Testis (tissue), 2 donors: Measurements from ENCODE around the gene ART4.

Source experiments
- CTCF ChIP-seq, 3 experiments: fragments of 450-650 bp in 2 of 3; fragments of 200-600 bp in 1 of 3; sonication (generic) in 1 of 3; IDR thresholded peaks; one replicate each; pipeline ENCODE4 v1.5.1; 2016 to 2019; ENCODE audit warnings: antibody characterized with exemption in 3 of 3, mild to moderate bottlenecking in 2 of 3, moderate library complexity in 1 of 3
- POLR2A ChIP-seq: fragments of 450-650 bp; IDR thresholded peaks from one replicate; pipeline ENCODE4 v1.6.1; 2017; ENCODE audit warnings: antibody characterized with exemption, mild to moderate bottlenecking, moderate library complexity

- no peak for TF ChIP-seq CTCF (IDR thresholded peaks at IDR 0.05)
- TF ChIP-seq POLR2A = no peak
Observed at GRCh38 chr12:14841761-14842160, 1.6 kb downstream of the ART4 start.
